ENCODE results near the gene LAMB4. TPM values are rescaled to one million over a fixed set of nuclear protein-coding genes. Genes with fewer than 3 reads are reported as not detected.

LAMB4 gene
- total and polyA plus RNA-seq, 12 donors: 0.15 to 0.69 (median 0.25) TPM; not detected in 3

DNA sequence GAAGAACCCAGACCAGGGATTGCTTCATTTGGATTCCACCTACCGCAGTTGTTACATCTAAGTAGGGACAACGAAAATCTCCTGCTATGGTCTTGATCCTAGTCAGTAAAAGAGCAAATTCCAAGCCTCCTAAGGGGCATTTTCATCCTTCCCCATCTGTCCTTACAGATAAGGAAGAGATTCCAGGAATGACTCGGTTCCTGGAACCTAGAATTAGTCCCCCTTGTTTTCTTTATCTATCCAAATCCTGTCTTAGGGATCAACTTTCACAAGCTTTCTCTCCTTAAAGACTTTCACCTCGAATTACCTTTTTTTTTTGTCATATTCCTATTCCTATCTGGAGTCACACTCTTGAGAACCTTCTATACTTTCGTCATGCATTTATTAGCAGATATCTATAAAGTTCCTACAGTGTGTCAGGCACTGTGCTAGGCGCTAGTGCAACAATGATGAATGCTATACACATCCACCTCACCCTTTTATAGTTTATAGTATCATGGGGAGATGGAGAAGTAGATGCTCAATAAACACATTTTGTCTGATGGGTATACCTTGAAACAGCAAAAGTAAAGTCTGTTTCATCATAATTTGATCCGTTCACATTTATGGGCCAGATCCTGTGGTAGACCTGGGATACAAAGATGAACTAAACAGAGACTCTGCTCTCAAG lies 39.2 kb downstream of the LAMB4 start:
- H3K27ac ChIP-seq: no peak overlapping the region
- no peak for DNase-seq
- intact Hi-C loops (cut with DNase I): loop anchor here in 1 of 10 donors (10.0 kb wide), 1 partner anchor 86 kb away; the partner anchor contains the start of gene LAMB1
- TF ChIP-seq, protein P1, sequence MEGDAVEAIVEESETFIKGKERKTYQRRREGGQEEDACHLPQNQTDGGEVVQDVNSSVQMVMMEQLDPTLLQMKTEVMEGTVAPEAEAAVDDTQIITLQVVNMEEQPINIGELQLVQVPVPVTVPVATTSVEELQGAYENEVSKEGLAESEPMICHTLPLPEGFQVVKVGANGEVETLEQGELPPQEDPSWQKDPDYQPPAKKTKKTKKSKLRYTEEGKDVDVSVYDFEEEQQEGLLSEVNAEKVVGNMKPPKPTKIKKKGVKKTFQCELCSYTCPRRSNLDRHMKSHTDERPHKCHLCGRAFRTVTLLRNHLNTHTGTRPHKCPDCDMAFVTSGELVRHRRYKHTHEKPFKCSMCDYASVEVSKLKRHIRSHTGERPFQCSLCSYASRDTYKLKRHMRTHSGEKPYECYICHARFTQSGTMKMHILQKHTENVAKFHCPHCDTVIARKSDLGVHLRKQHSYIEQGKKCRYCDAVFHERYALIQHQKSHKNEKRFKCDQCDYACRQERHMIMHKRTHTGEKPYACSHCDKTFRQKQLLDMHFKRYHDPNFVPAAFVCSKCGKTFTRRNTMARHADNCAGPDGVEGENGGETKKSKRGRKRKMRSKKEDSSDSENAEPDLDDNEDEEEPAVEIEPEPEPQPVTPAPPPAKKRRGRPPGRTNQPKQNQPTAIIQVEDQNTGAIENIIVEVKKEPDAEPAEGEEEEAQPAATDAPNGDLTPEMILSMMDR (IDR thresholded peaks at IDR 0.05): no peak
- H3K27me3 ChIP-seq: no peaks in the 10 kb centered on the region
- H3K4me3 ChIP-seq: no peak overlapping the region
- H3K9me3 ChIP-seq: no peaks in the 10 kb centered on the region
- peaks cover 0 to 31% (median 24%) of the 10 kb centered on the region in 9 donors for H3K4me1 ChIP-seq
- ATAC-seq: no peak
- no peaks in the 10 kb centered on the region for H3K36me3 ChIP-seq
- 77 to 80% methylated on average over 7 of the region's 7 CpGs for WGBS, 2 donors

GRCh38 chr7:108089381-108089780 lies 40.8 kb downstream of the LAMB4 start:
- TF ChIP-seq, protein P1 (IDR thresholded peaks at IDR 0.05): no peak
- intact Hi-C loops (cut with DNase I): no loop called here

DNA sequence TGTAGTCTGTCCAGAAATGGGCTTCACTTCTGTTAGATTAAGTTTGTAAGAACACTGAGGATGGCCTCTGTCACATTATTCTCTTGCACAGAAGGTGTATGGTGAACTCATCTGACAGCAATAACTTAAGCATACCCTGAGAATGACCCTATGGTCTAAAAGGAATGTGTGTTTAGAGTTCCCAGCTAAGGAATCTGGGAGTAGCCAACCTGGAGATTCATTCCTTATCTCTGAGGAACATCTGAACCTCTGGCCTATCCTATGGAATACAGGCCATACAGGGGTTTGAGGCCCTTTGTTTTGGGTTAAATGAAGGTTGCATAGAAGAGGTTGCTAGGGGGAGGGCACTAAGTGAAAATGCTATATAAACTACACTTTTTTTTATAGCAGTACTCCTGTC lies 41.4 kb downstream of the LAMB4 start:
- Histone ChIP-seq H3K27me3 (no peaks in the 10 kb centered on the region), H3K4me3 (no peak overlapping the region), H3K36me3 (no peaks in the 10 kb centered on the region), H3K4me1 (peaks cover 0 to 9% (median 7%) of the 10 kb centered on the region in 9 donors), H3K27ac (no peak overlapping the region), H3K9me3 (no peaks in the 10 kb centered on the region)
- TF ChIP-seq, protein P1 (IDR thresholded peaks at IDR 0.05): no peak
- intact Hi-C loops (cut with DNase I): no loop called here
- DNase-seq: no peak
- no peak for ATAC-seq

More at GRCh38 chr7:108089381-108089780, 40.8 kb downstream of the LAMB4 start:
- no peak overlapping the region for H3K27ac ChIP-seq
- H3K36me3 ChIP-seq: no peaks in the 10 kb centered on the region
- H3K9me3 ChIP-seq: no peaks in the 10 kb centered on the region
- H3K4me1 ChIP-seq: peaks cover 0 to 16% (median 12%) of the 10 kb centered on the region in 9 donors
- DNase-seq: no peak
- H3K4me3 ChIP-seq: no peak overlapping the region
- 98 to 100% methylated on average over 1 of the region's 1 CpG for WGBS, 2 donors
- ATAC-seq: no peak
- no peaks in the 10 kb centered on the region for H3K27me3 ChIP-seq

- Histone ChIP-seq H3K9me3 (no peaks in the 10 kb centered on the region), H3K4me1 (no peaks in the 10 kb centered on the region), H3K4me3 (no peak overlapping the region), H3K27ac (no peak overlapping the region), H3K27me3 (no peaks in the 10 kb centered on the region), H3K36me3 (no peaks in the 10 kb centered on the region)
- intact Hi-C loops (cut with DNase I): no loop called here
- 89 to 95% methylated on average over 1 of the region's 1 CpG for WGBS, 2 donors
- DNase-seq (no peak), ATAC-seq (no peak)
- TF ChIP-seq, protein P1 (IDR thresholded peaks at IDR 0.05): no peak
Measured at GRCh38 chr7:108087778-108088177, 42.4 kb downstream of the LAMB4 start.
